ENCODE data around the gene FAM78B.

The FAM78B gene

DNA sequence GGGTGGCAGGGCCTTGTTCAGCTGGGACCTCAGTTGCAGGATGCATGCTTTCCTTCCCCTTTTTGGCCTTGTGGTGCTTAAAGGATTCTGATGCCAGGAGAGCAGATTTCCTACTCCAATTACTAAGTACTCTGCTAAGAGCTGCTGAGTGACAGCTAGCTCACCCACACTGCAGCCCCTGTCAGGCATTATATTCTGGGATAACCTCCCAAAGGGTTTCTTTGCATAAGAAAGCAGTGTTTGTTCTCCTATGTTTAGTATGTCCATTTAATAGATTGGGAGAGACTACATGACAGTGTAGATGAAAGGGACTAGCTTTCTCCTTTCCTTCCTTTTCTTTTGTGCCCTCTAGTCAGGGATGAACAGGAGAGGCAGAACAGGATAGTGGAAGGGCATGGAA is 100.7 kb downstream of the FAM78B start:
- DNase-seq (ENCODE audit: low read depth): no peak

DNA sequence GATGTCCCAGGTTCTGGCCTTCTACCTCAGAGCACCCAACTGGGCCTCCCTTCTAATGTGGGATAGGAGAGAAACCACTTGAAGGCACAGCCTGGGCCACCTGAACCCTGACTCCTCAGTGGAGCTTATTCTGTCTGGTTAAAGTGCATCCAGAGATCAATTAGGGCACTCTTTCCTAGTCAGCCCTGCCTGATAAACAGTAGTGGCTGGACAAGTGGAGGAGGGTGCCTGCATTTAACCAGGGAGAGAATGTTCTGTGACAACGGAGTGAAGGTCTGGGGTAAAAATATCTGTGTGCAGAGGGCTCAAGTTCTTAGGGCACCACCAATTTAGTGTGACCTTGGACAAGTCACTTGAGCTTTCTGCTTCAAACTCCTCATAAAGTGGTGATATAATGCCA is 101.8 kb downstream of the FAM78B start:
- DNase-seq (ENCODE audit: low read depth): no peak

DNA sequence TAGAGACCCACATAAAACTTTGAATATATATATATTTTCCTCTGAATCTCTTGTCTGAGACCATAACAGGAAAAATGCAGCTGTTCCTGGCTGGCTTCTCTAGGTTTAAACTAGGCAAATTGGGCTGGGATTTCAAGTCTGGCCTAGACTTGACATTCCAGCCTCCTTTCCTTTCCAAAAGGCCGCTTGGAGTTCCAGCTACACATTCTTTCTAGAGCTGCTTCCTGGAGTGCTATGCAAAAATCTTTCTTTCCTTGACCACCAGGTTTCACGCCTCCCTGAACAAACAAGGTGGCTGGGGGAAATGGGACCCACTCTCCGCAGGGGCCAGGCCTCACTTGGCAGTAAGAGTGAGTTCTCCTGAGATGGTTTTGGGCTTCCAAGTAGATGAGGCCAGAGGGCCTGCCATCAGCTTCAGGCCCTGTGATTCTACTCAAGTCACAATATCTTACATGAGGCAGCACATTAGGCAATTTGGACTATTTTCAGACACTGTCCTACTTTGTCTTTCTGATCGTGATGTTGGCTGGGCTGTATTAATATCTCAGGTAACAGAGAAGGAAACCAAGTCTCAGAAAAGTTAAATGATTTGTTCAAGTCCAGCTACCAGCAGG is 102.4 kb downstream of the FAM78B start:
- DNase-seq (ENCODE audit: low read depth): no peak

DNA sequence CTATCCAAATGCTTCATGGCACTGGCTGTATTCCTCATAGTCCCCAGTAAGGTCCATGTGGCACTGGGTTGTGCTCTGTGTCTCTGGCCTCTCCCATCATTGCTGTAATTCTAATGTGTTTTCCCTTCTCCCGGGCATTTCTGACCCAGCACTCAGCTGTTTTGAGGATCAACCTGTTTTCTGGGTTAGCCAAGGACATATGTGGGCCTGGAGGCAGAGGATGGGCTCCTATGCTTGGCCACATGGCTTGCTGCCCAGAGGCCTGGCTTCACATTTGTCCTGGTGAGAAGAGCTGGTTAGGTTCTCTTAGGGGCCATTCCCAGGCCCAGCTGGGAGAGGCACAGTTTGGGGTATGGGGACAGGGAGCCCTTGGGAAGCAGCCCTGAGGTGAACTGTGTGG is 103.1 kb downstream of the FAM78B start:
- no peak for DNase-seq (ENCODE audit: low read depth)

DNA sequence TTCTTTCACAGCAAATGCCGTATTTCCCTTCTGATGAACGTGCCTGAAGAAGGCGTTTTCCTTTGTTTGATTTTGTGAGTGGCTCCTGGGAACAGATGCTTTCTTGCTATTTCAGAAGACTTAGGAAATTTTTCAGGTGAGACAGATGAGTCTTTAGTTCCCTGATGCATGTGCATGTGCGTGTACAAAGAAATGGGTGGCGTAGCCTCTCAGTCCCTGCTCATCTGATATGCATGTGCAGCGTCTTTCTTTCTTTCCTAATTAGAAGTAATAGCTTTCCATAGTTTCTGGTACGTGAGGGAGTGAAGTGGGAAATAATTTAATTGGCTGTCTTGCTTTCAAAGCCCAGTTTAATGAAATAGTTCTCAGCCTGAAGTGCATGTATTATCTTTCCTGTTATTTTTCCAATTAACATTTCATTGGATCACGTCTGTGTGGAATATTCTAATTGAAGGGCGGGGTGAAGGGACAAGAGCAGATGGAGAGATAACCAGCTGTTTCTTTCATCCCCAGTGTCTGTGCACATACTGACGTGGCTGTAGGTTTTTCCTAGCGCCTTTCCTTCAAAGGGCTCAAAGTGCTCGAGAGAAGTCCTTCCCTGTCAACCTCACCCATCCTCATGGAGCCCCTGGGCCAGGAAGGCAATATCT is 104.3 kb downstream of the FAM78B start:
- DNase-seq (ENCODE audit: low read depth): no peak

DNA sequence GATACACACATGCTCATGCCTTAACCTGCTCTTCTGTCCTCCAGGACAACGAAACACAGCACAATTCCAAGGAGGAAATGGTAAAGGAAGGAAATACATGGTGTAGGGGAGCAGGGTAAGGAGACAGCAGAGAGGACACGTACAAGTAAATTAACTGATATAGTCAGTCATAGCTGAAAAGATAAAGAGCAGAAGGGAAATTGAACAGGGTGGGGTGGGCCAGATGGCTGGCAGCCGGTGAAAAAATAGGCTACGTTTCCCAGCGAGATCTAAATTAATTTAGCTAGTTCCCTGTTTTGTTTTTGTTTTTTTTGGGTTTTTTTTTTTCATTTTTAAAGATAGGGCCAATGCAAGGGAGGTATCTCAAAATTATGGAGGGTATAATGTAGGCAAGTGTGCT is 109.2 kb downstream of the FAM78B start:
- no peak for DNase-seq (ENCODE audit: low read depth)

DNA sequence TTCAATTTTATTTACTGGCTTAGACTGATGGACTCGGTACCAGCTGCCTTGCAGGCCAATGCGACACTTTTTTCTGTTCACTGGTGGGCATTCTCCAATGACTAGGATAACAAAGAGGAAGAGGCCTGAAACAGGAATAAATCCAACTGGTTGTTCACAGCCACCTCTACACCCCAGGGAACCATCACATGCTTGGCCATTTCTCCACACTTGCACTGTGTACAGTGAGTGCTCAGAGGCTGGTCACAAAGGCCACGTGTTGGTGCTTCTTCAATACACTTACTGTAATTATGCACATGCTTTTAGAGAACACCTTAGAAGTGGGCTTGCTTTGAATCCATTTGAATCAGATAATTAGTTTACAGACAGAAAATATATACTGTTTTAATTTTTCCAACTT is 113.4 kb downstream of the FAM78B start:
- no peak for DNase-seq (ENCODE audit: low read depth)

DNA sequence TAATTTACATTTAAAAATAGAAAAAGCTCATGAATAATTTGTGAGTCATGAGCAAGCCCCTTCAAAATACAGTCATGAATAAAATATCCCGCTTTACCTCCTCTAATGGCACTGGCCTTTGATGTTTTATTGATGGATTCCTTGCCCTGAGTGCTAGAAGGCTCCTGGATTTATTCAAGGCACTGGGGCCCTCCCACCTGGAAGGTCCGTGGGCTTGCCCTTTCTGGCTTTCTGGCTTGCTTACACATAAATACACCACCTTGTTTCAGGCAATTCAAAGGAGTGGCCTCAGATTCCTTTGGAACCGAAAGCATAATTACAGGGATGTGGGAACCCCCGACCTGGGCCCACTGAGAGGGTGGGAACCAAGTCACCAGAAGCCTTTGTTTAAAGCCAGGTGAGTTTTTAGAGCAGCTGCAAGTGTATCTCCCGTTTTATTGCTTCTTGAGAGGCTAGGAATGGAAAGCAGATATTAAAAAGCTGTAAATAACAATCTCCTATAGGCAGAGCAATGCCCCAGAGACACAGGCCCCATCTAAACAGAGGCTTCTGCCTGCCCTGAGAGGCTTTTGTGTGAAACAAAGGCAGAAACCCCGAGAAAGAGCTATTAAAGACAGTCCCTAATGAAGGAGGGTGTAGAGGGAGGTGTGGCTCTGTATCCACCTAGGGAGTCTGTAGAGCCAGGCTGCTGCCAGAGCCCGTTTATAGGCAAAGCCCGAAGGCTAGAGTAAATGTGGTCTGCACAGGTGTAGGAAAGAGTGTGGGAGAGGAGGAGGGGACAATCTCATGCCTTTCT is 126.4 kb downstream of the FAM78B start:
- DNase-seq (ENCODE audit: low read depth): no peak

DNA sequence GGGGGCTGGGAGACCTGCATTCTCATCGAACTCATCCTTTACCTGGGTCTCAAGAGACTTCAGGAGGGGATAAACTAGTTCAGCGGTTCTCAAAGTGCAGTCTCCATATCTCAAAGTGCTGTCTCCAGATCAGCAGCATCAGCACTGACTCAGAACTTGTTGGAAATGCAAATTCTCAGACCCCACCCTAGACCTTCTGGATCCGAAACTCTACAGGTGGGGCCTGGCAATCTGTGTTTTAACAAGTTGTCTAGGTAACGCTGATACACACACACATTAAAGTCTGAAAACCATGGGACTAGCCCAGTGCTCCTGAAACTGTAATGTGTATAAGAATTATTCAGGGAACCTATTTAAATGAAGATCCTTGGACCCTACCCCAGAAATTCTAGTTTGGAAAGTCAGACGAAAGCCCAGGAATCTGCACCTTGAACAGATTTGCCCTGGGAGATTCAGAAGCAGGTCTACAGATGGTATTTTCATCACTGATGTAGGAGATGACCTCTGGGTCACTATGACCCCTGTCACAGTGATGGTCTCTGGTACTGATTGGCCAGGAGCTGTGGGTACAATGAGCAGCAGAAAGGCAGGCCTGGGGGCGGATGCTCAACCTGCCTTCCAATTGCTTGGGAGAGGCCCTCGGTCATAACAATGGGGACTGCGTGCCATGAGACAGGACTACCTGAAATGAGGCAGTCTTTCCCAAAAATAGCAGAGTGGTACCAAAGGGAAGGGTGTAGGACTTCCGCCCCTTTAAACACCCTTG is 127.2 kb downstream of the FAM78B start:
- DNase-seq (ENCODE audit: low read depth): no peak

DNA sequence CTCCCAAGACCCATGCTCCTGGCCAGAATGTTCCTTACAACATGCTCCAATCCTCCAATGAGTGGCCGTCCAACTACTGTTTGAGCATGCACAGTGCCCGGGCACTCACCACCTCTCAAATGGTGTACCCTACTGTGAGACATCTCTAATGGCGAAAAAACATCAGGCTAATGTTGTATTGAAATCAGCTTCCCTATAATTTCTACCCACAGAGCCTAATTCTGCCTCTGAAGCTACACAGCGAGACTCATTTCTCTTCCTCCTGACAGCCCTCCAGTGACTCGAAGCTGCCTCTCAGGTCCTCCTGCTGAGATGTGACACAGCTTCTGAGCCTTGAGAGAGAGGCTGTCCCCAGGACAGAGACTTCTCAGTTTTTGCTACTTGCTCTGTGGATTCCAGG is 130.7 kb downstream of the FAM78B start:
- DNase-seq (ENCODE audit: low read depth): no peak

DNA sequence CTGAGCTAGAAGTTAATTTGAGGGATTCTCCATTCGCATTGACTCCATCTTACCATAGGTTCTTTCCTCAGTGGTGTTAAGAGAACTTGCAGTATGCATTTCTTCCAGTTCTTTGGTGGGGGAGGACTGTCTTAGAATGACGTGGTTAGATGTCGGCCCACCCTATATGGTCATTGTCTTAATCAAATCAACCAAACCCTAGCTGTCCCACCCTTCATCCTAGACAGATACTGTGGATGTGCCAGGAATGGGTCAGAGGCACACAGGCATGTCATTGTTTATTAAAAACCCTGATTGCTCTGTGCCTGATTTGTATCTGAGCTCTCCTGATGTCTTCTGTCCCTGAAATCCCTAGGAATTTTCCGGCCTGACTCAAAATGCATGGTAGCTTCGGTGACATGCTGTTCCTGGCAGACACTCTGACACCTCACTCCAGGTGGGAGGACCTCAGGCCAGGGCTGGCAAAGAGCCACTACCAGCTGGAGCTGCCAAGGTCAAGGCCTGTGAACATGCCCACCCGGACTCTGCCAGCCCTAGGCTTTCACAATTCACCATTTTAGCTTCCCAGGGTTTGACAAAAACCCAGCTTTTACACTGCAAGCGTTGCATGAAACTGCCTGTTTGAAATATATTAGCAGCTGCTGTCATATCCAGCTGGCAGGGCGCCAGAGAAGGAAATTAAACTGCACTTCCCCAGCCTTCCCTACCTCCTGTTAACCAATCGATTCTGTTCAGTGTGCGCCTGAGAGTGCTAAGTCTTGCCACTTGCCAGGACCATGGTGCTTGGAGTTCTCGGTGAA is 134.0 kb downstream of the FAM78B start:
- no peak for DNase-seq (ENCODE audit: low read depth)

DNA sequence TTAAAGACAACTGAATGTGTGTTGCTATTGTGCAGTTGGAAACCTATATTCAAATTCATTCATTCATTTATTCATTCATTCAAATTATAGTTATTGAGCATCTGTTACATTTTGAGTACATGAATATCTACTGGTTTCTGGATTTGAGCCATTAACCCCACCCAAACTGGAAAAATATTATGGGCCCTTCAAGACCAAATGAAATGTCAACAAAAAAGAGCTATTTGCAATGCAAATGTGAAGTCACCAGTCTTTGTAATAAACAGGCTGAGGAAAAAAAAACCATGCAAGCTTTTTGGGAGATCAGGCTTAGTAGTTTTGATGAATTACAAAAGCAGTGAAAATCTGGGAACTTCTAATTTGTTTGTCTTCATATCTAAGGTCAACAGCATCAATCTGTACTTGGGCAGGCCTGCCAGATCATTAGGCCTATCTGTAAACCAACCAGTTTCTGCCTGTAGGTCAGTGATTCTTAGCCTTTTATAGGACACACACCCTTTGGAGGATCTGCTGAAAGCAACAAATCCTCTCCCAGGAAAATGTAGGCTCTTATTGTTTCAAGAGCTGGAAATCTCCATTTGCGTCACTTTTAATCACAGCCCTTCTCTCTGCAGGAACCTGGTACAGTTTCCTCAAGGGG is 134.7 kb downstream of the FAM78B start:
- no peak for DNase-seq (ENCODE audit: low read depth)

DNA sequence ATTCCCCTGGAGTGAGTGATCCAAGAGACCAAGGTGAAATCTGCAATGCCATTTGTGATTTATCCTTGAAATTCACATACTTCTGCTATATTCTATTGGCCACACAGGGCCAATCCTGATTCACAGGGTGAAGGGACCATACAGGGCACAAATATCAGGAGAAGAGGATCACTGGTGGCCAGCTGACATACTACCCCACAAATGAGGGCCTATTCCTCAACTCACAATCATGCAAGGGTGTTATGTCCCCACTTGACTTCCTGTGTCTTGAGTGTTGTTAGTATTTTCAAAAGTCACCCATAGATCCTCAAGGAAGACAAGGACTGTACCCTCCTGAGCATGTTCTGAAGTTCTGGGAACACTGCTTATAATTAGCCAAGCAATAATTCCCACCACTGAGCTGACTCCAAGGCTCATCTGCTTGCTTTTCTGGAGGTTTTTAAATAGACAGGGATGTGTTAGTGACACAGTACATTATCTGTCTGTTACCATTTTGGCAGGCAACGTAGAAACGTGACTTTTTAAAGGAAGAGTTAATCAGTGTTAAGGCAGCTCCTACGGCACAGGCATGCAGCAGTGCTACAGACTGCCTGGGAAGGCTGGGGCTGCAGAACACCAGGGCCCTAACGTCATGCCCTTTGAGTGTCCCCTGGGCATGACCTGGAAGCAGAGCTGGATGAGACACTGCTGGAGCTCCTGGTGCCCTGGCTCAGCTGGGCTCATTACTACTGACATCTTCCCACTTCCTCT is 137.4 kb downstream of the FAM78B start:
- no peak for DNase-seq (ENCODE audit: low read depth)

DNA sequence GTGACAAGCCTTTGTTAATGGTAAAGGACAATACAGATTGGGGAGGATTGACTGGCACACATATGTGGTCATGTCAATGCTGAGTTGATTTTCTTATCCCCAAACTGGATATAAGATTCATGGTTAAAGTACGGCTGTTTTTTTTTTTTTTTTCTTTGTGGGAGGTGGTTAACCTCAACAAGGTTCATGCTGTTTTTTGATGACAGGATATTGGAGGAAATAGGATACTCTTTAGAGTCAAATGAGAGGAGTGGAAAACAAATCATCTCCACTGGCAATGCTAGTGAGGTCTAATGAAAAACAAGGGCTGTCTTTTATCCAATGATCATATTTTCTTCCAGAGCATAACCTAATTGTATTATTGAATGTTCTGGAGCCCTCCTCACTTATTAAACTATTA is 140.2 kb downstream of the FAM78B start:
- no peak for DNase-seq (ENCODE audit: low read depth)

DNA sequence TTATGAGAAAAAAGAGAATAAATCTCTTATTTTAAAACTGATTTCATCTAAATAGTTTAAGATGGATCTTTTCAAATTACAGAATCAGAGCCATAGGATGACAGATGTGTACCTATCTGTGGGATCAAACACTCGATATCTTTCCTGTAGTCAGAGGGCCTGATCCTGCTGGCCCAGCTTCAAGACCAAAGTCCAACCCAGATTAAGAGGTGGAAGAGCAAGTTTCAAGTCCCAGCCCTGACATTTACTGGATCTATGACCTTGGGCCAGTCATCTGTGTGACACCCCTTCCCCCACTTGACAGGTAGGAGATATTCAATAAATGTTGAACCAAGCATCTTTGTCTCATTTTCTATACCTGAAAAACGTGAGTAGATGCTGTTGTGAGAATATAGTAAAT is 140.7 kb downstream of the FAM78B start:
- DNase-seq (ENCODE audit: low read depth): no peak

DNA sequence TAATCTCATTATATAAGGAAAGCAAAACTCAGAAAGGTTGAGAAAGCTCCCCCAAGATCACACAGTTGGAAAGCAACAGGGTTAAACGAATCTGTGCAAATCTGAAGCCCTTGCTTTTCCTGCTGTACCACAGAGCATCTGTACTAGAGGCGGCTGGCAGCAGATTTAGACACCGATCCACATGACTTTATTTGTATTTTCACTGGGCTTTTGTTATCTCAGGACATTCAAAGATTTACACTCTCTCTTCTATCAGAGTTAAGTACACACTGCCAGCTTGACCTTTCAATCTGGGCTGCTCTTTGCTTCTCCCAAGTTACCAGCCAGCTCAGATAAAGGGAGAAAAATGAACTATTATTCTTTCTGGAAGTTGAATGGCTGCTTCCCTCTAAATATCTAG is 146.6 kb downstream of the FAM78B start:
- DNase-seq (ENCODE audit: low read depth): no peak

Data from non-pigmented ciliary epithelial cell (primary cell).